Measurements from ENCODE around the gene SPACA4. TPM values are rescaled to one million over a fixed set of nuclear protein-coding genes. Genes with fewer than 3 reads are reported as not detected.
A peak's percentile ranks its signal among the peaks of the same experiment; 100 is the strongest.

Gene SPACA4
- total and polyA plus RNA-seq, 4 experiments from 2014 or later = not detected

DNA sequence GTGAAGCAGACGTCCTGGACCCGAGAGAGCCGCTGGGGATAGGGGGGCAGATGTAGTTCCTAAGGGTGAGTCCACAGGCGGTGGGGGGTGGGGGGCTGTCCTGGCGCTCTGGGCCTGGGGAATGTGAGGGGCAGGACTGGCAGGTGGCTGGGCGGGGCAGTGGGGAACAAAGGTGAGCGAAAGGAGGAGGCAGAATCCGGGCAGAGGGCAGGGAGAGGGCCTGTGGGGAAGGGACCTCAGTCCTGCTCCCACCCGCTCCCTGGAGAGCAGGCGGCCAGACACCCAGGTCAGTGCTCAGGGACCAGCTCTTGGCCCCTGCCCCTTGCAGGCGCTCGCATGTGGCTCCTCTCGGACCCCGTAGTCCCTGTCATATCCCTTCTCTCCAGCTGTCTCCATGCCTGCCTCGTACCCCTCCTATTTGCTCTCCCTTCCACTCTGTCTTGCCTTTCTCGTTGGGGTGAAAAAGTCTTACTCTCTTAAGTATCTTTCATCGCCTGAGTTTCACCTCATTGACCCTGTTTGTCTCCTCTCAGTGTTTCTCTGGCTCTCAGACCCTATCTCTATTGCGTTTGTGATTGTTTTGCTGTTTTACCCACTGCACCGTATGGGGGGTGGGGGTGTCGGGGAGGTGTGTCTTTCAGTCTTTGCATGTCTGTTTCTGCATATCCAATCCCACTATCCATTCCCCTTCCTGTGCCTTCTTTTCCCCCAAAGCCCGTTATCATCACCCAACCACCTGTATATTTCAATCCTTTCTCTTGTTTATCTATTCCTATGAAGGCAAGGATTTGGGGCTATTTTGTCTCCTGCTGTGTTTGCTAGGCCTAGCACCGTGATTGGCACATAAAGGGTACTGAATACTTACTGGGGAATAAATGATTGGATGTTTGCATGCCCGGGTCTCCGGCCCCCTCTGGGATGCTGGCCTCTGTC is 18.5 kb downstream of the SPACA4 start:
- H3K9me3 ChIP-seq (ENCODE audit: control insufficient read depth in 1 of 2, low read length in 2 of 2) = no peaks in the 10 kb centered on the region
- ChIA-PET CTCF (ENCODE audit: partially characterized antibody) (interaction anchor here (1.9 kb wide), 1 partner anchor 20 kb away, joined by 7 read pairs; the partner anchor contains the start of gene CA11), POLR2A (ENCODE audit: partially characterized antibody) (interaction anchor here (6.6 kb wide), 1 partner anchor 9 kb away, joined by 61 read pairs; no protein-coding TSS in a partner anchor)
- H3K4me1 Mint-ChIP-seq = peaks cover 16 to 45% (median 27%) of the 10 kb centered on the region in 4 donors
- H3K27me3 ChIP-seq (ENCODE audit: insufficient read depth, low read length) = no peaks in the 10 kb centered on the region
- H3K36me3 Mint-ChIP-seq = peaks cover 4 to 29% of the 10 kb centered on the region in 2 donors
- peak overlapping the region; percentile 76 to 97 (median 88) for H3K27ac Mint-ChIP-seq
- peaks cover 20% of the 10 kb centered on the region for H3K4me1 ChIP-seq (ENCODE audit: insufficient read depth, low read length)
- DNase-seq = no peak
- intact Hi-C loops (cut with micrococcal nuclease) = loop anchor here (1.0 kb wide), 2 partner anchors 12 to 21 kb away; partner anchors contain the start of genes CA11 and DBP
- H3K9me3 Mint-ChIP-seq = no peaks in the 10 kb centered on the region
- H3K4me3 ChIP-seq (ENCODE audit: low read length in 2 of 2) = peak overlapping the region in 1 of 2 donors; percentile 33
- H3K27me3 Mint-ChIP-seq = no peaks in the 10 kb centered on the region
- peak overlapping the region; percentile 68 for H3K27ac ChIP-seq (ENCODE audit: low read depth, low read length)
- H3K4me3 Mint-ChIP-seq = peak overlapping the region in 5 of 8 donors; percentile 39 to 92 (median 87)
- peaks cover 4% of the 10 kb centered on the region for H3K36me3 ChIP-seq (ENCODE audit: insufficient read depth, low read length)

DNA sequence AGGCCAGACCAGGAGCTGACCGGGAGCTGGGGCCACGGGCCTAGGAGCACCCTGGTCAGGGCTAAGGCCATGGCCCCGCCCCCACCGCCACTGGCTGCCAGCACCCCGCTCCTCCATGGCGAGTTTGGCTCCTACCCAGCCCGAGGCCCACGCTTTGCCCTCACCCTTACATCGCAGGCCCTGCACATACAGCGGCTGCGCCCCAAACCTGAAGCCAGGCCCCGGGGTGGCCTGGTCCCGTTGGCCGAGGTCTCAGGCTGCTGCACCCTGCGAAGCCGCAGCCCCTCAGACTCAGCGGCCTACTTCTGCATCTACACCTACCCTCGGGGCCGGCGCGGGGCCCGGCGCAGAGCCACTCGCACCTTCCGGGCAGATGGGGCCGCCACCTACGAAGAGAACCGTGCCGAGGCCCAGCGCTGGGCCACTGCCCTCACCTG is 19.4 kb downstream of the SPACA4 start:
- Histone ChIP-seq H3K27ac (ENCODE audit: low read depth, low read length) (no peak overlapping the region), H3K27me3 (ENCODE audit: insufficient read depth, low read length) (no peaks in the 10 kb centered on the region), H3K36me3 (ENCODE audit: insufficient read depth, low read length) (peaks cover 12% of the 10 kb centered on the region)

DNA sequence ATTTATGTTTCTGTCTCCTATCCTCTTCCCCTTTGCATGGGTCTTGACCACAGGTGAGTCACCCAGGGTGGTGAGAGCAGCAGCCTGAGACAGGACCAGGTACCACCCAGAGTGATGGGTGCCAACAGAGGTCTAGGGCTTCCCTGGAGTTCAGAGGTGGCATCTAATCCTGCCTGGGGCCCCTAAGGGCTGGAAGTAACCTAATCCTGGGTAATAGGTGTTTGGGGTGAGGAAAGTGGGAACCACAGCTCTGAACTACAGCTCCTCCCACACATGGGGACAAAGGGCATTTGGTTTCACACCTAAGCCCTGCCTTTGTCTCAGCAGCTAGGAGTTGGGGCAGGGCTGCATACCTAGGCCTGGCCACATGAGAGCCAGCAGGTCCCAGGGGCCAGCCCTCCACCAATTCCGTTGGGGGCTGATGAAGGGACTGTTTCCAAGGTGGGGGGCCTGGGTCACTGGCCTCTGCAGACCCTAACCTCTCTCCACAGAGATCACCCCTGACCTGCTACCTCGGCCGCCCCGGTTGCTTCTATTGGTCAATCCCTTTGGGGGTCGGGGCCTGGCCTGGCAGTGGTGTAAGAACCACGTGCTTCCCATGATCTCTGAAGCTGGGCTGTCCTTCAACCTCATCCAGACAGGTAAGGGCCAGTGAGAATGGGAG is 20.8 kb downstream of the SPACA4 start:
- Histone ChIP-seq H3K4me3 (ENCODE audit: low read length in 2 of 2) (no peak overlapping the region), H3K27ac (ENCODE audit: low read depth, low read length) (no peak overlapping the region), H3K9me3 (ENCODE audit: control insufficient read depth in 1 of 2, low read length in 2 of 2) (no peaks in the 10 kb centered on the region), H3K36me3 (ENCODE audit: insufficient read depth, low read length) (peaks cover 23% of the 10 kb centered on the region), H3K4me1 (ENCODE audit: insufficient read depth, low read length) (peaks cover 16% of the 10 kb centered on the region), H3K27me3 (ENCODE audit: insufficient read depth, low read length) (no peaks in the 10 kb centered on the region)
- H3K9me3 Mint-ChIP-seq = no peaks in the 10 kb centered on the region
- peaks cover 13 to 34% (median 26%) of the 10 kb centered on the region in 4 donors for H3K4me1 Mint-ChIP-seq
- no peaks in the 10 kb centered on the region for H3K27me3 Mint-ChIP-seq
- POLR2A ChIA-PET (ENCODE audit: partially characterized antibody) = interaction anchor here (0.7 to 5.2 kb wide), 6 partner anchors 8 to 113 kb away, joined by 3 to 32 read pairs (median 8); partner anchors contain the start of genes CA11, DBP, RPL18 and SPHK2
- no peak overlapping the region for H3K4me3 Mint-ChIP-seq
- CTCF ChIA-PET (ENCODE audit: partially characterized antibody) = interaction anchor here (1.4 kb wide), 1 partner anchor 10 kb away, joined by 4 read pairs; the partner anchor contains the start of gene DBP
- peak in 1 of 5 donors; percentile 68 for DNase-seq
- peak overlapping the region in 3 of 7 donors; percentile 30 to 63 (median 42) for H3K27ac Mint-ChIP-seq
- intact Hi-C loops (cut with micrococcal nuclease) = no loop called here
- H3K36me3 Mint-ChIP-seq = peaks cover 9 to 37% of the 10 kb centered on the region in 2 donors

More for the DNA sequence above, 19.4 kb downstream of the SPACA4 start:
- Mint-ChIP-seq H3K4me1 (peaks cover 16 to 42% (median 26%) of the 10 kb centered on the region in 4 donors), H3K27me3 (no peaks in the 10 kb centered on the region), H3K27ac (peak overlapping the region in 1 of 7 donors; percentile 65), H3K9me3 (no peaks in the 10 kb centered on the region), H3K36me3 (peaks cover 7 to 31% of the 10 kb centered on the region in 2 donors), H3K4me3 (no peak overlapping the region)
- ChIA-PET POLR2A (ENCODE audit: partially characterized antibody) (interaction anchor here (3.2 to 6.6 kb wide), 2 partner anchors 8 to 19 kb away, joined by 13 to 61 read pairs; partner anchors contain the start of gene CA11), CTCF (ENCODE audit: partially characterized antibody) (no interaction called here)
- H3K9me3 ChIP-seq (ENCODE audit: control insufficient read depth in 1 of 2, low read length in 2 of 2) = no peaks in the 10 kb centered on the region
- H3K4me1 ChIP-seq (ENCODE audit: insufficient read depth, low read length) = peaks cover 16% of the 10 kb centered on the region
- no peak overlapping the region for H3K4me3 ChIP-seq (ENCODE audit: low read length in 2 of 2)
- no peak for DNase-seq
- intact Hi-C loops (cut with micrococcal nuclease) = no loop called here

DNA sequence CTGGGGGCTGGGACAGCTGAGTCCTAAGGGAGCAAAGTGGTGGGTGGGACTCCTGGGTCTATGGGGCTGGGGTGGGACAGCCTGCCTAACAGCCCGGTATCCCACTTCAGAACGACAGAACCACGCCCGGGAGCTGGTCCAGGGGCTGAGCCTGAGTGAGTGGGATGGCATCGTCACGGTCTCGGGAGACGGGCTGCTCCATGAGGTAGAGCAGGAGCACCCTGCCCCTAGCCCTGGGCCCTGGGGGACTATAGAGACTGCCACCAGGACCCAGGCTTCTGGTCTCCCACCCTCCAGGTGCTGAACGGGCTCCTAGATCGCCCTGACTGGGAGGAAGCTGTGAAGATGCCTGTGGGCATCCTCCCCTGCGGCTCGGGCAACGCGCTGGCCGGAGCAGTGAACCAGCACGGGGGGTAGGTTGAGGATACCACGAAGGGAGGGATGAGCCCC is 21.3 kb downstream of the SPACA4 start:
- peaks cover 14 to 39% of the 10 kb centered on the region in 2 donors for H3K36me3 Mint-ChIP-seq
- H3K36me3 ChIP-seq (ENCODE audit: insufficient read depth, low read length) = peaks cover 28% of the 10 kb centered on the region
- no peaks in the 10 kb centered on the region for H3K27me3 ChIP-seq (ENCODE audit: insufficient read depth, low read length)
- H3K27ac ChIP-seq (ENCODE audit: low read depth, low read length) = no peak overlapping the region
- no peak overlapping the region for H3K4me3 ChIP-seq (ENCODE audit: low read length in 2 of 2)
- H3K4me1 Mint-ChIP-seq = peaks cover 13 to 37% (median 29%) of the 10 kb centered on the region in 4 donors
- ChIA-PET POLR2A (ENCODE audit: partially characterized antibody) (interaction anchor here (0.9 to 5.2 kb wide), 5 partner anchors 8 to 114 kb away, joined by 3 to 32 read pairs (median 13); partner anchors contain the start of genes CA11, DBP, RPL18 and SPHK2), CTCF (ENCODE audit: partially characterized antibody) (interaction anchor here (1.4 kb wide), 1 partner anchor 9 kb away, joined by 4 read pairs; the partner anchor contains the start of gene DBP)
- no peaks in the 10 kb centered on the region for H3K9me3 Mint-ChIP-seq
- H3K9me3 ChIP-seq (ENCODE audit: control insufficient read depth in 1 of 2, low read length in 2 of 2) = no peaks in the 10 kb centered on the region
- H3K4me1 ChIP-seq (ENCODE audit: insufficient read depth, low read length) = peaks cover 21% of the 10 kb centered on the region
- H3K4me3 Mint-ChIP-seq = no peak overlapping the region
- intact Hi-C loops (cut with micrococcal nuclease) = no loop called here
- H3K27me3 Mint-ChIP-seq = no peaks in the 10 kb centered on the region
- H3K27ac Mint-ChIP-seq = peak overlapping the region in 1 of 7 donors; percentile 42
- DNase-seq = no peak

DNA sequence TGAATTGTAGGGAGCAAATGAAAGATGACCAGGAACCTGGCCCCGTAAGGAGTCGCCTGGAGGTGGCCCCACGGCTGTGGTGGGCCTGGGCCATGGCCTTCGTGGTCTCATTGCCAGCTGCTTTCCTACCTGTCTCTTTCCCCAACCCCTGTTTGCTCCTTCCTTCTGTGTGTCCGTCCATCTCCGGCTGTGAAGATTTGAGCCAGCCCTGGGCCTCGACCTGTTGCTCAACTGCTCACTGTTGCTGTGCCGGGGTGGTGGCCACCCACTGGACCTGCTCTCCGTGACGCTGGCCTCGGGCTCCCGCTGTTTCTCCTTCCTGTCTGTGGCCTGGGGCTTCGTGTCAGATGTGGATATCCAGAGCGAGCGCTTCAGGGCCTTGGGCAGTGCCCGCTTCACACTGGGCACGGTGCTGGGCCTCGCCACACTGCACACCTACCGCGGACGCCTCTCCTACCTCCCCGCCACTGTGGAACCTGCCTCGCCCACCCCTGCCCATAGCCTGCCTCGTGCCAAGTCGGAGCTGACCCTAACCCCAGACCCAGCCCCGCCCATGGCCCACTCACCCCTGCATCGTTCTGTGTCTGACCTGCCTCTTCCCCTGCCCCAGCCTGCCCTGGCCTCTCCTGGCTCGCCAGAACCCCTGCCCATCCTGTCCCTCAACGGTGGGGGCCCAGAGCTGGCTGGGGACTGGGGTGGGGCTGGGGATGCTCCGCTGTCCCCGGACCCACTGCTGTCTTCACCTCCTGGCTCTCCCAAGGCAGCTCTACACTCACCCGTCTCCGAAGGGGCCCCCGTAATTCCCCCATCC is 22.1 kb downstream of the SPACA4 start:
- Histone ChIP-seq H3K4me3 (ENCODE audit: low read length in 2 of 2) (no peak overlapping the region), H3K27ac (ENCODE audit: low read depth, low read length) (no peak overlapping the region), H3K27me3 (ENCODE audit: insufficient read depth, low read length) (no peaks in the 10 kb centered on the region), H3K9me3 (ENCODE audit: control insufficient read depth in 1 of 2, low read length in 2 of 2) (no peaks in the 10 kb centered on the region), H3K4me1 (ENCODE audit: insufficient read depth, low read length) (peaks cover 21% of the 10 kb centered on the region), H3K36me3 (ENCODE audit: insufficient read depth, low read length) (peaks cover 35% of the 10 kb centered on the region)
- POLR2A ChIA-PET (ENCODE audit: partially characterized antibody) = interaction anchor here (0.9 to 6.4 kb wide), 7 partner anchors 8 to 115 kb away, joined by 3 to 76 read pairs (median 13); partner anchors contain the start of genes CA11, DBP, FAM83E and RPL18
- intact Hi-C loops (cut with micrococcal nuclease) = no loop called here
- no peak for DNase-seq
- Mint-ChIP-seq H3K36me3 (peaks cover 14 to 39% of the 10 kb centered on the region in 2 donors), H3K4me1 (peaks cover 8 to 39% (median 24%) of the 10 kb centered on the region in 4 donors), H3K4me3 (no peak overlapping the region), H3K27me3 (no peaks in the 10 kb centered on the region), H3K9me3 (no peaks in the 10 kb centered on the region), H3K27ac (peak overlapping the region in 2 of 7 donors; percentile 57 to 62)
- CTCF ChIA-PET (ENCODE audit: partially characterized antibody) = no interaction called here

DNA sequence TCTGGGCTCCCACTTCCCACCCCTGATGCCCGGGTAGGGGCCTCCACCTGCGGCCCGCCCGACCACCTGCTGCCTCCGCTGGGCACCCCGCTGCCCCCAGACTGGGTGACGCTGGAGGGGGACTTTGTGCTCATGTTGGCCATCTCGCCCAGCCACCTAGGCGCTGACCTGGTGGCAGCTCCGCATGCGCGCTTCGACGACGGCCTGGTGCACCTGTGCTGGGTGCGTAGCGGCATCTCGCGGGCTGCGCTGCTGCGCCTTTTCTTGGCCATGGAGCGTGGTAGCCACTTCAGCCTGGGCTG is 22.7 kb downstream of the SPACA4 start:
- no peak overlapping the region for H3K27ac Mint-ChIP-seq
- Histone ChIP-seq H3K27ac (ENCODE audit: low read depth, low read length) (no peak overlapping the region), H3K27me3 (ENCODE audit: insufficient read depth, low read length) (no peaks in the 10 kb centered on the region), H3K9me3 (ENCODE audit: control insufficient read depth in 1 of 2, low read length in 2 of 2) (no peaks in the 10 kb centered on the region), H3K36me3 (ENCODE audit: insufficient read depth, low read length) (peaks cover 35% of the 10 kb centered on the region), H3K4me3 (ENCODE audit: low read length in 2 of 2) (no peak overlapping the region), H3K4me1 (ENCODE audit: insufficient read depth, low read length) (peaks cover 24% of the 10 kb centered on the region)
- H3K4me1 Mint-ChIP-seq = peaks cover 8 to 40% (median 22%) of the 10 kb centered on the region in 4 donors
- intact Hi-C loops (cut with micrococcal nuclease) = no loop called here
- POLR2A ChIA-PET (ENCODE audit: partially characterized antibody) = interaction anchor here (1.1 to 6.4 kb wide), 4 partner anchors 8 to 15 kb away, joined by 4 to 76 read pairs (median 30); partner anchors contain the start of genes CA11, DBP, FAM83E and RPL18
- peak in 1 of 5 donors; percentile 5 for DNase-seq
- H3K27me3 Mint-ChIP-seq = no peaks in the 10 kb centered on the region
- CTCF ChIA-PET (ENCODE audit: partially characterized antibody) = no interaction called here
- peaks cover 14 to 38% of the 10 kb centered on the region in 2 donors for H3K36me3 Mint-ChIP-seq
- no peaks in the 10 kb centered on the region for H3K9me3 Mint-ChIP-seq
- H3K4me3 Mint-ChIP-seq = no peak overlapping the region

Data from CD4-positive, alpha-beta memory T cell (primary cell).